B cell (primary cell): ENCODE results near the gene CMIP. TPM values are rescaled to one million over a fixed set of nuclear protein-coding genes. Genes with fewer than 3 reads are reported as not detected.

Source experiments
- ATAC-seq: fragments of 200-7000 bp; cut with Tn5 transposase; one replicate; pipeline ENCODE4 v1.10.0; 2021; ENCODE audit warnings: low read depth, mild to moderate bottlenecking, moderate number of reproducible peaks, moderate library complexity
- CTCF ChIA-PET: fragments of 350-600 bp; sonication (Branson Sonifier 250); formaldehyde crosslinking; loops from one replicate; lab custom pipeline; 2021; ENCODE audit warnings: antibody characterized with exemption, inconsistent platforms; lab: Charles Lee
- POLR2A ChIA-PET: fragments of 350-600 bp; sonication (Branson Sonifier 250); formaldehyde crosslinking; loops from one replicate; lab custom pipeline; 2021; ENCODE audit warnings: antibody characterized with exemption; lab: Charles Lee
- DNase-seq: peaks from one replicate; pipeline ENCODE4 v3.0.0; 2013
- H2AFZ ChIP-seq: 2 replicates; pipeline ENCODE4 v1.6.1; 2012; ENCODE audit warnings: mild to moderate bottlenecking, low read depth, low read length; ENCODE audit not compliant: insufficient read depth, poor library complexity, severe bottlenecking
- H3K27ac ChIP-seq, 2 donors: 1 replicate in 1 of 2; 2 replicates in 1 of 2; pipeline ENCODE4 v1.5.1; 2012 to 2013; ENCODE audit warnings: low read length in 2 of 2, mild to moderate bottlenecking in 2 of 2, moderate library complexity in 1 of 2
- H3K27me3 ChIP-seq, 4 experiments: fragments of 200-600 bp in 1 of 4; sonication (generic) in 1 of 4; replicated peaks in 1 of 4; 1 replicate in 2 of 4; 2 replicates in 2 of 4; pipeline versions ENCODE4 v1.6.1 to v1.7.0; 2013 to 2016; ENCODE audit warnings: low read length in 3 of 4, mild to moderate bottlenecking in 2 of 4, mixed read lengths in 1 of 4, moderate library complexity in 1 of 4; ENCODE audit not compliant: insufficient read depth in 4 of 4, control insufficient read depth in 3 of 4; ENCODE audit errors: control extremely low read depth in 1 of 4
- H3K36me3 ChIP-seq, 2 experiments: replicated peaks in 1 of 2; 1 replicate in 1 of 2; 2 replicates in 1 of 2; pipeline versions ENCODE4 v1.6.1 to v1.7.1; 2013; ENCODE audit warnings: low read length in 1 of 2; ENCODE audit not compliant: insufficient read depth in 2 of 2, control insufficient read depth in 1 of 2; ENCODE audit errors: control extremely low read depth in 1 of 2, extremely low read depth in 1 of 2
- H3K4me1 ChIP-seq, 2 donors: fragments of 200-600 bp in 1 of 2; sonication (generic) in 1 of 2; 1 replicate in 1 of 2; 2 replicates in 1 of 2; pipeline versions ENCODE4 v1.5.1 to v1.6.1; 2013 to 2017; ENCODE audit warnings: low read length in 2 of 2; ENCODE audit not compliant: control insufficient read depth in 2 of 2, insufficient read depth in 2 of 2
- H3K4me2 ChIP-seq: replicated peaks from 2 replicates; pipeline ENCODE3; 2012; ENCODE audit warnings: mild to moderate bottlenecking, low read depth, low read length; ENCODE audit not compliant: poor library complexity, severe bottlenecking
- H3K4me3 ChIP-seq, 5 experiments: fragments of 200-600 bp in 1 of 5; sonication (generic) in 1 of 5; 1 replicate in 3 of 5; 2 replicates in 2 of 5; pipeline versions ENCODE4 v1.5.1 to v1.7.0; 2011 to 2016; ENCODE audit warnings: low read length in 4 of 5, mild to moderate bottlenecking in 4 of 5, low read depth in 2 of 5, control low read depth in 1 of 5, moderate library complexity in 1 of 5; ENCODE audit not compliant: insufficient read depth in 1 of 5; ENCODE audit errors: control extremely low read depth in 1 of 5, extremely low read depth in 1 of 5
- H3K79me2 ChIP-seq: fragments of 200-600 bp; sonication (generic); one replicate; pipeline ENCODE4 v1.6.0; 2016; ENCODE audit warnings: low read length; ENCODE audit not compliant: control insufficient read depth, insufficient read depth
- H3K9ac ChIP-seq: fragments of 200-600 bp; sonication (generic); 2 replicates; pipeline ENCODE4 v1.6.1; 2017; ENCODE audit warnings: mild to moderate bottlenecking, low read length, moderate library complexity
- H3K9me3 ChIP-seq, 3 donors: one replicate each; pipeline versions ENCODE4 v1.6.1 to v1.7.1; 2013; ENCODE audit warnings: low read length in 2 of 3; ENCODE audit not compliant: control insufficient read depth in 2 of 3, insufficient read depth in 1 of 3; ENCODE audit errors: control extremely low read depth in 1 of 3
- H4K20me1 ChIP-seq: 2 replicates; pipeline ENCODE4 v1.6.0; 2012; ENCODE audit warnings: mild to moderate bottlenecking, low read length; ENCODE audit not compliant: insufficient read depth, control insufficient read depth, poor library complexity, severe bottlenecking
- H3K27ac Mint-ChIP-seq: one replicate; pipeline ENCODE4 v1.8.0; 2021; ENCODE audit warnings: mixed read lengths
- H3K27me3 Mint-ChIP-seq: one replicate; pipeline ENCODE4 v1.8.0; 2021; ENCODE audit warnings: mixed read lengths
- H3K4me1 Mint-ChIP-seq: one replicate; pipeline ENCODE4 v1.8.0; 2021; ENCODE audit warnings: mixed read lengths
- H3K4me3 Mint-ChIP-seq: one replicate; pipeline ENCODE4 v1.8.0; 2021; ENCODE audit warnings: mixed read lengths
- H3K9me3 Mint-ChIP-seq: one replicate; pipeline ENCODE4 v1.8.0; 2022; ENCODE audit warnings: mixed read lengths; ENCODE audit not compliant: insufficient read depth
- CTCF ChIP-seq: fragments of 200-600 bp; IDR thresholded peaks from one replicate; pipeline ENCODE4 v1.8.0; 2022; ENCODE audit warnings: antibody characterized with exemption, mild to moderate bottlenecking
- EZH2 ChIP-seq: IDR thresholded peaks from 2 replicates; pipeline ENCODE4 v1.6.1; 2012; ENCODE audit warnings: borderline replicate concordance, low read depth, mild to moderate bottlenecking, moderate library complexity, low read length; ENCODE audit not compliant: insufficient read depth, poor library complexity, severe bottlenecking
- WGBS: methylation state at CpG from one replicate; pipeline ENCODE4 v1.1.5; 2013; ENCODE audit warnings: missing lambda C conversion rate; ENCODE audit not compliant: insufficient coverage; 5-methylcytosine and 5-hydroxymethylcytosine counted together
- intact Hi-C: fragments of 100-400 bp; cut with micrococcal nuclease; formaldehyde crosslinking; loops from one replicate; pipeline ENCODE4 v1.10.0; 2022
- polyA plus RNA-seq: library from polyadenylated mRNA; depleted of rRNA; stranded (reverse); fragments of >200 nt; gene quantifications from 2 replicates; pipeline ENCODE4 v1.2.3, GENCODE V29; 2012
- total RNA-seq, 2 donors: library from RNA; stranded (reverse); fragments of 120-200 nt in 1 of 2; gene quantifications; 1 replicate in 1 of 2; 2 replicates in 1 of 2; pipeline versions ENCODE4 v1.2.3 to v1.2.4, GENCODE V29; 2013 to 2022

The CMIP gene
- total and polyA plus RNA-seq, 2 donors (not counting 1 experiment from before 2014, with no cell fraction given), result 27.1 to 155 TPM

DNA sequence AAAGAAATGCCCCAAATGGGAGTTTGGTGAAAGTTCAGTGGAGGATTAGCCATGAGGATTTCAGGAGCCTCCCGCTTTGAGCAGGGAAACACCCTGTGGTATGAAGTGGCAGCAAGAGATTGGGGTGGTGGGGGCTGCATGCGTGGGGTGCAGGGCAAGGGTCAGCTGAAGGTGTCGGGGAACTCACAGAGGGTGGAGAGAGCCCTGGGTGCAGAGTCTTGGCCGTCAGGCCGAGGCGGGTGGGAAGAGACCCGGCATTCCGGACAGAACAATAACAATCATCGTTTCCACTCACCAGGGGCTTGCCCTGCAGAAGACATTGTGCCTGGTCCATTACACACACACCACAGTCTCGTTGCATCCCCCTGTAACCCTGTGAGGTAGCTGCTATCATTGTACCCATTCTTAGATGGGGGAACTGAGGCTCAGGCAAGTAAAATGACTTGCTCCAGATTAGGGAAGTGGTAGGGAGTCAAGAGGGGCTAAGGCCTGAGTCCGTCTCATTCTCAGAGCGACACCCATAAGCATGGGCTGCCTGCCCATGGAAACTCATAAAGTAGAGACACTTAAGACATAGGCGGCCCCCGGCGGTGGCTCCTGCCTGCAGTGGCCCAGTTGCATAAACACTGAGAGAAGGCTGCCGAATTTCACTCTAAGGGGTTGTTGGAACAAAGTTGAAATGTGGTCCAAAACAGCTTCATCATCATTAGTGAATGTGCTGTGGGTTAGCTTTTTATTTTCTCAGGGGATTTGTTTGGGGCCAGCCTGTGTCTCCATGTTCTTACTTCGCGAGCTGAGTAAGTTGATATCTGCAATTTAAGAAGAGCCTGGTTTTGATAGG lies 93.3 kb downstream of the CMIP start:
- H3K4me1 Mint-ChIP-seq, result peaks cover 26% of the 10 kb centered on the region
- no peaks in the 10 kb centered on the region for H3K27me3 Mint-ChIP-seq

More for the DNA sequence above, 93.3 kb downstream of the CMIP start:
- ATAC-seq, result no peak
- TF ChIP-seq CTCF (no peak), EZH2 (no peak)
- intact Hi-C loops, result loop anchor here (10.0 kb wide), 1 partner anchor 57 kb away; no protein-coding TSS in a partner anchor
- peaks cover 95% of the 10 kb centered on the region for H4K20me1 ChIP-seq
- DNase-seq, result no peak
- peaks cover 7 to 18% of the 10 kb centered on the region in 2 experiments for H3K36me3 ChIP-seq
- 96% methylated on average over 15 of the region's 18 CpGs for WGBS
- CTCF ChIA-PET, result no interaction called here
- H3K4me3 ChIP-seq, result no peak overlapping the region
- peaks cover 100% of the 10 kb centered on the region for H3K79me2 ChIP-seq
- H3K27me3 ChIP-seq, result no peaks in the 10 kb centered on the region
- no peak overlapping the region for H3K9ac ChIP-seq
- no peak overlapping the region for H3K4me2 ChIP-seq
- Mint-ChIP-seq H3K27ac (no peak overlapping the region), H3K9me3 (no peaks in the 10 kb centered on the region), H3K4me3 (no peak overlapping the region)
- H3K27ac ChIP-seq, result no peak overlapping the region
- H3K4me1 ChIP-seq, result peaks cover 0 to 3% of the 10 kb centered on the region in 2 donors
- H2AFZ ChIP-seq, result no peak overlapping the region
- POLR2A ChIA-PET, result no interaction called here
- H3K9me3 ChIP-seq, result no peaks in the 10 kb centered on the region
